SH-SY5Y (cell line): ENCODE data around the gene GSE1.

Experiments
- GATA2 ChIP-seq: IDR thresholded peaks from 2 replicates; pipeline ENCODE4 v1.6.1; 2011; ENCODE audit warnings: mild to moderate bottlenecking, low read depth, low read length
- GATA3 ChIP-seq: IDR thresholded peaks from 2 replicates; pipeline ENCODE4 v1.6.1; 2011; ENCODE audit warnings: low read depth, mild to moderate bottlenecking, low read length, moderate library complexity

DNA sequence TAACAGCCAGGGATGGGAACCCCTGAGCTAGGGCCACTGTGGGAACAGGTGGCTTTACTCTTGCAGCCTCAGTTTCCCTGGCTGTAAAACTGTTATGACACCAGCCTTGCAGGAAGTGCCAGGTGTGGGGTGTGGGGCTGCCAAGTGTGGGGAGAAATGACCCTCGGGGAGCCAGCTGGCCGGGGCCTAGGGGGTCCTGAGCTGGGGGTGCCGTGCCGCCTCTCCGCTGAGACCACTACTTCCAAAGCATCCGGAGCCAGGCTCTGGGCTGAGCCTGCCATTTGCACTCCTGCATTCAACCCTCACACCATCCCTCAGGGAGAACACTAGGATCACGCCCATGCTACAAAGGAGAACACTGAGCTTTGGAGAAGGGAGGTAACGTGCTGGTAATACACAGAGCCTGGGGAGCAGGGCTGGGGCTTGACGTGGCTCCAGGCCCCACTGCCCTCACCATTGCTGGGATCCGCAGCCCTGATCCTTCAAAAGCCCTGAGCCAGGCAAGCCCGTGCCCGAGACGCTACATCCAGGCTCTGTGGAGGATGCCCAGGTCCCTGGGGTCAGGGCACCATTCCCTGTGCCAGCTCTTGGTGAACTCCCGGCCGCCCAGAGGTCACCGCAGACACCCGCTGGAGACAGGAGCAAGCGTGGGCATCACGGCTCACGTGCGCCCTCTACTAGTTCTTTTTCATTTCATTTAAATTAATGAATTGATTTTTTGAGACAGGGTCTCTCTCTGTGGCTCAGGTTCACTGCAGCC is 104.5 kb downstream of the GSE1 start:
- TF ChIP-seq GATA2 (no peak), GATA3 (no peak)
